Panc1 (cell line): Measurements from ENCODE around the gene CPS1.

ENCODE experiments used
- POLR2AphosphoS5 ChIP-seq: IDR thresholded peaks from 2 replicates; pipeline ENCODE4 v1.6.1; 2012; ENCODE audit warnings: mild to moderate bottlenecking, low read depth, low read length, moderate library complexity
- TCF7L2 ChIP-seq: IDR thresholded peaks from 2 replicates; pipeline ENCODE4 v1.6.1; 2011; ENCODE audit warnings: mild to moderate bottlenecking, low read depth, low read length, inconsistent platforms
- TF ChIP-seq, protein P1 (sequence below): fragments of 450-650 bp; IDR thresholded peaks from 2 replicates; pipeline ENCODE4 v1.5.1; 2017; ENCODE audit warnings: mild to moderate bottlenecking

- TF ChIP-seq TCF7L2 (no peak), POLR2AphosphoS5 (no peak)
- TF ChIP-seq, protein P1, sequence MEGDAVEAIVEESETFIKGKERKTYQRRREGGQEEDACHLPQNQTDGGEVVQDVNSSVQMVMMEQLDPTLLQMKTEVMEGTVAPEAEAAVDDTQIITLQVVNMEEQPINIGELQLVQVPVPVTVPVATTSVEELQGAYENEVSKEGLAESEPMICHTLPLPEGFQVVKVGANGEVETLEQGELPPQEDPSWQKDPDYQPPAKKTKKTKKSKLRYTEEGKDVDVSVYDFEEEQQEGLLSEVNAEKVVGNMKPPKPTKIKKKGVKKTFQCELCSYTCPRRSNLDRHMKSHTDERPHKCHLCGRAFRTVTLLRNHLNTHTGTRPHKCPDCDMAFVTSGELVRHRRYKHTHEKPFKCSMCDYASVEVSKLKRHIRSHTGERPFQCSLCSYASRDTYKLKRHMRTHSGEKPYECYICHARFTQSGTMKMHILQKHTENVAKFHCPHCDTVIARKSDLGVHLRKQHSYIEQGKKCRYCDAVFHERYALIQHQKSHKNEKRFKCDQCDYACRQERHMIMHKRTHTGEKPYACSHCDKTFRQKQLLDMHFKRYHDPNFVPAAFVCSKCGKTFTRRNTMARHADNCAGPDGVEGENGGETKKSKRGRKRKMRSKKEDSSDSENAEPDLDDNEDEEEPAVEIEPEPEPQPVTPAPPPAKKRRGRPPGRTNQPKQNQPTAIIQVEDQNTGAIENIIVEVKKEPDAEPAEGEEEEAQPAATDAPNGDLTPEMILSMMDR, result no peak
These were observed 48.3 kb downstream of the CPS1 start for GRCh38 chr2:210604666-210605065.
